Loucy (cell line): ENCODE results near the gene LECT2.

Experiments
- EZH2phosphoT487 ChIP-seq: fragments of 200-600 bp; IDR thresholded peaks from 2 replicates; pipeline ENCODE4 v1.6.1; 2018; ENCODE audit warnings: antibody characterized with exemption, mild to moderate bottlenecking, moderate library complexity, borderline replicate concordance
- TF ChIP-seq, protein P1 (sequence below): fragments of 200-600 bp; sonication (generic); conservative IDR thresholded peaks from 2 replicates; pipeline ENCODE4 v1.5.1; 2014; ENCODE audit warnings: mild to moderate bottlenecking, antibody characterized with exemption, low read length

DNA sequence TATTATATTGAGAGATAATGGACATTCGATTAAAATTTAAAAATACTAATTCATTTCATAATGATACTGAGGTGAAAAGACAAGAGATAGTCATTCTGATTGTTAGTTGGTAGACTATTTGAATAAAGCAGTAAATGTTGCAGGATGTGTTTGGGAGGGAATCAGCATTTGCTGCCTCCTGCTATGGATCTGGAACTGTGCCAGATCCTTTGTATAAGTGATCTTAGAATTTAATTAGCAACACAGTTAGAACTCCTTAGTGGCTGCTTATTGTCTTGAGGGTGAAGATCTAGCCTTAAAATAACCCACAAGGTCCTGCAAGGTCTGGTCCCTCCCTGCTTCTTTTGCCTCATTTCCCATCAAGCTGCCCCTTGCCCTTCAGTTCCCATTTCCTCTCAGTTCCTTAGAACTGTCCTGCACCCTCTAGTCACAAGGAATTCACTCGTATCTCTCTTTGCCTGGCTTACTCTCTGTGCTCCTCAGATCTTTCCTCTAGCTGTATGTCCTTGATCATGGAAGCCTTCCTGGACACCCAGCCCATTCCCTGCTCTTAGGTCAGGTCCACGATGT lies 12.5 kb downstream of the LECT2 start:
- TF ChIP-seq, protein P1, sequence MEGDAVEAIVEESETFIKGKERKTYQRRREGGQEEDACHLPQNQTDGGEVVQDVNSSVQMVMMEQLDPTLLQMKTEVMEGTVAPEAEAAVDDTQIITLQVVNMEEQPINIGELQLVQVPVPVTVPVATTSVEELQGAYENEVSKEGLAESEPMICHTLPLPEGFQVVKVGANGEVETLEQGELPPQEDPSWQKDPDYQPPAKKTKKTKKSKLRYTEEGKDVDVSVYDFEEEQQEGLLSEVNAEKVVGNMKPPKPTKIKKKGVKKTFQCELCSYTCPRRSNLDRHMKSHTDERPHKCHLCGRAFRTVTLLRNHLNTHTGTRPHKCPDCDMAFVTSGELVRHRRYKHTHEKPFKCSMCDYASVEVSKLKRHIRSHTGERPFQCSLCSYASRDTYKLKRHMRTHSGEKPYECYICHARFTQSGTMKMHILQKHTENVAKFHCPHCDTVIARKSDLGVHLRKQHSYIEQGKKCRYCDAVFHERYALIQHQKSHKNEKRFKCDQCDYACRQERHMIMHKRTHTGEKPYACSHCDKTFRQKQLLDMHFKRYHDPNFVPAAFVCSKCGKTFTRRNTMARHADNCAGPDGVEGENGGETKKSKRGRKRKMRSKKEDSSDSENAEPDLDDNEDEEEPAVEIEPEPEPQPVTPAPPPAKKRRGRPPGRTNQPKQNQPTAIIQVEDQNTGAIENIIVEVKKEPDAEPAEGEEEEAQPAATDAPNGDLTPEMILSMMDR: no peak
- no peak for TF ChIP-seq EZH2phosphoT487
